Measurements from ENCODE around the gene UBA1. TPM values are rescaled to one million over a fixed set of nuclear protein-coding genes. Genes with fewer than 3 reads are reported as not detected.

The UBA1 gene
- total RNA-seq, 2 experiments from 2014 or later = 177 to 204 TPM

DNA sequence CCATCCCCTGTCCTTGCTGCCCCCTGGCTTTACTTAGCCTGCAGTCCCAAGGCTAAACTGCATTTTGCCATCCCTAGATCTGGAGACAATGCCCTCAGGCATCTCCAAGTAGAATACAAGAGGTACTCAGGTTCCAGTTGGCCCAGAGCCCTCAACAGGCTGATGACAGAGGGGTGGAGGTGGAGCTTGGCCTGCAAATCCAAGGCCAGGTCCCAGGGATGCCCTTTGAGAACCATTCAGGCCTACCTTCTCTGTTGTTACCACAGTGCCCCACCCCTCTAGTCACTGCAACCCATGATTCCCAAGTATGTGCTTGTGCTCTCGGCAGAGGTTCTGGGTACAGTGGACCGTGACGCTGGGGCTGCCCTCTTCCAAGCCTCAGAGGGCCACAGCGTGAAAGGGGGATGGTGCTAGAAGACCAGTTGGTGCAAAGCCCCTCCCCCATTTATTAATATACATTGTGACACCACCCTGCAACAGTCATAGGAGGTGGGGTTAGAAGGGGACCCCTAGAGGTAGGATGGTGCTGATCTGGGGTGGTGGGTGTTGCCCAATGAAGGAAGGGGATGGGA, 6.4 kb upstream of the UBA1 start:
- H3K4me3 Mint-ChIP-seq = no peak overlapping the region
- H3K36me3 Mint-ChIP-seq = peaks cover 16% of the 10 kb centered on the region
- H3K27ac Mint-ChIP-seq = no peak overlapping the region
- CTCF ChIA-PET = no interaction called here
- ATAC-seq = no peak
- no peaks in the 10 kb centered on the region for H3K27me3 Mint-ChIP-seq
- H3K9me3 Mint-ChIP-seq (ENCODE audit: low read depth) = no peaks in the 10 kb centered on the region
- DNase-seq = no peak
- H3K4me1 Mint-ChIP-seq = peaks cover 11% of the 10 kb centered on the region

DNA sequence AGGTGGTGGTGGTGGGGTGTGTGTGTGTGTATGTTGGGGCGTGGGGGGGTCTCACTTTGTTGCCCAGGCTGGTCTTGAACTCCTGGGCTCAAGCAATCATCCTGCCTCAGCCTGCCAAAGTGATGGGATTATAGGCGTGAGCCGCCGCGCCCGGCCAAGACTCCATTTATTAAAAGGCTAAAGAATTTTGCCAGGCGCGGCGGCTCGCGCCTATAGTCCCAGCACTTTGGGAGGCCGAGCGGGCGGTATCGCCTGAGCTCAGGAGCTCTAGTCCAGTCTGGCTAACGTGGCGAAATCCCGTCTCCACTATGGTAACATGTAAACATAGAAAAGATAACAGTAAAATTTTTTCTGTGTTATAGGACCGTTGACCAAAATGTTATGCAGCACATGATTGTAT, 3.7 kb upstream of the UBA1 start:
- H3K9me3 Mint-ChIP-seq (ENCODE audit: low read depth) = no peaks in the 10 kb centered on the region
- peaks cover 25% of the 10 kb centered on the region for H3K4me1 Mint-ChIP-seq
- no peak overlapping the region for H3K27ac Mint-ChIP-seq
- H3K27me3 Mint-ChIP-seq = no peaks in the 10 kb centered on the region
- DNase-seq = no peak
- H3K36me3 Mint-ChIP-seq = peaks cover 10% of the 10 kb centered on the region
- H3K4me3 Mint-ChIP-seq = no peak overlapping the region
- CTCF ChIA-PET = interaction anchor here (2.6 kb wide), 1 partner anchor 194 kb away, joined by 12 read pairs; no protein-coding TSS in a partner anchor
- no peak for ATAC-seq

DNA sequence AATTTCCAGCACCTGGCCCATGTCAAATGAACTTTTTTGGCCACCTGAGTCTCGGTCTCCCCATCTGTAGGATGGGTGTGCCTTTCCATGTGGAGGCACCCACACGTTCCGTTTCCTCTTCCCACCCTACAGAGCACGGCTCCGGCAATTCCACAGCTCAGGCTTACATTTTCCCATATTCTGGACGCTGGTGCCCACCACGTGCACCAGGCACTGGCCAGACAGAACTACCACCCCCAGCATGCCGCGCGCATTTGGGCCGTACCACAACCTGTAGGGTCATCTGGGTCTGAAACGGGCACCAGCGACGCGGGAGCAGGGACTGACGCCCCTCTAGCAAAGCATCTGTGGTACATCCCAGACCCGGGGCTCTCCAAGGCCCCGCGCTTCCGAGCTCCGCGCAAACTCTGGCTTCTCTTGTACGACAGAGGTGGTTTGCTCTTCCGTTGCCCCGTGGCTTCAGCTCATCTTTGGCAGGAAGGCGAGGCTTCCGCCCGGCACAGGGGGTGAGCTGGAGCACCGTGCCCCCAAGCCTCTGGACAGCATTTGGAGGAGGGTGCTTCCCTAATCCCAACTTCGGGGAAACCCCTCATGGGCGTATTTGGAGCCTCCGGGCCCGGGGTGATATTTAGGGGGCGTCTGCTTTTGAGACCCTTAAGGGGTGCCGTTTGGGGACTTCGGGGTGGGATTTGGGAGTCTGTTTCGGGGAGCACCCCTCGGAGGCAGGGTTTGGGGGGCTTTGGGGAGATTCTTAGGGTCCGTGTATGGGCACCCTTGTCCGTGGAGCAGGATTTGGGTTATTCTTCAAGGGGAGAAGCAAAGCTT, 3.0 kb upstream of the UBA1 start:
- ATAC-seq (peak; percentile 78), DNase-seq (peak; percentile 91)
- Mint-ChIP-seq H3K9me3 (ENCODE audit: low read depth) (no peaks in the 10 kb centered on the region), H3K4me1 (peaks cover 31% of the 10 kb centered on the region), H3K27me3 (no peaks in the 10 kb centered on the region), H3K27ac (peak overlapping the region; percentile 93), H3K36me3 (peaks cover 9% of the 10 kb centered on the region), H3K4me3 (peak overlapping the region; percentile 84)
- CTCF ChIA-PET = interaction anchor here (0.8 to 2.8 kb wide), 5 partner anchors 10 to 333 kb away, joined by 3 to 15 read pairs (median 10); partner anchors contain the start of genes NDUFB11 and RBM10

DNA sequence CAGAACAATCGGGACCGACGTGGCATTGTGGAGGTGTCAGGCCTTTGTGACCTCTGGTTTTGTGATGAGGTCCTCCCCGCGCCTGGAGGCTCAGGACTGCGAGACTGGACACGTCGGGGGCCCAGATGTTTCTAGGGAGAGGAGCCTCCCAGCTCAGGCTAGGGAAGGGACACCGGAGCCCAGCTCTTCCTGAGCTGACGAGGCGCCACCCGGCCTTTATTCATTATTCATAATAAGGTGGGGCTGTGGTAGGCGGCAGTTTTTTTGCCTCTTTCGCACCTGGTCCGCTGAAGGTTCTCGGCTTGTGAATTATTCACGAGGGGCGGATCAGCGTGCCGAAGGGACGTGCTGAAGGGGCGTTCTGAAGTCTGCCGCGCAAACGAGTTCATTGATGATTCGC, 2.3 kb upstream of the UBA1 start:
- ATAC-seq (peak; percentile 3), DNase-seq (peak; percentile 73)
- Mint-ChIP-seq H3K27ac (peak overlapping the region; percentile 93), H3K36me3 (peaks cover 11% of the 10 kb centered on the region), H3K27me3 (no peaks in the 10 kb centered on the region), H3K9me3 (ENCODE audit: low read depth) (no peaks in the 10 kb centered on the region), H3K4me3 (peak overlapping the region; percentile 84), H3K4me1 (peaks cover 38% of the 10 kb centered on the region)
- CTCF ChIA-PET = interaction anchor here (0.8 to 2.8 kb wide), 5 partner anchors 10 to 332 kb away, joined by 3 to 15 read pairs (median 10); partner anchors contain the start of genes NDUFB11 and RBM10

DNA sequence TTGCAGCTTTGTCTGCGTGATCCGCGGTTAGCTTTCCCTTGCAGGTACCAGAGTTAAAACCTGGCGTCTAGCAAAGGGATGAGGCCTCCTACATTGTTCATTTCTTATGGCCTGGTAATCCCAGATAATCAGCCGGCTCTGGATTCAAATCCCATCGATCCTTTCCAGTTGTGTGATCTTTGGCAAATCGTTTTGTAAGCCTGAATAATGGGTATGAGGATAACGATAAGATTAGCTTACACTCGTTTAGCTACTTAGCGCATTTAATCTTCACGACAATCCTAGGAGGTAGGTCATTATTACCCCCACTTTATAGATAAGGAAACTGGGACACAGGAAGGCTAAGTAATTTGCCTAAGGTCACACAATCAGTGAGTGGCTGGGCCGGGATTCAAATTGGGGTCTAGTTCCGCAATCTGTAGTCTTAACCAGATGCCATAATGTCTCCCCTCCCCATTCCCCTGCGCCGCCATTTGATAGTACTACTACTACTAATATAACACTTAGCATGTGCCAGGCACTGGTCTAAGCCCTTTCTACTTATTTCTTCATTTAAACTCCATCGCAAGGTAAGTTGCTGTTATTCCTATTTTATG, 1.7 kb upstream of the UBA1 start:
- ATAC-seq = no peak
- H3K36me3 Mint-ChIP-seq = peaks cover 10% of the 10 kb centered on the region
- H3K27me3 Mint-ChIP-seq = no peaks in the 10 kb centered on the region
- H3K9me3 Mint-ChIP-seq (ENCODE audit: low read depth) = no peaks in the 10 kb centered on the region
- peaks cover 43% of the 10 kb centered on the region for H3K4me1 Mint-ChIP-seq
- no peak for DNase-seq
- H3K27ac Mint-ChIP-seq = peak overlapping the region; percentile 93
- H3K4me3 Mint-ChIP-seq = peak overlapping the region; percentile 84
- CTCF ChIA-PET = interaction anchor here (1.3 to 2.8 kb wide), 5 partner anchors 47 to 331 kb away, joined by 3 to 15 read pairs (median 10); partner anchors contain the start of genes NDUFB11 and RBM10

DNA sequence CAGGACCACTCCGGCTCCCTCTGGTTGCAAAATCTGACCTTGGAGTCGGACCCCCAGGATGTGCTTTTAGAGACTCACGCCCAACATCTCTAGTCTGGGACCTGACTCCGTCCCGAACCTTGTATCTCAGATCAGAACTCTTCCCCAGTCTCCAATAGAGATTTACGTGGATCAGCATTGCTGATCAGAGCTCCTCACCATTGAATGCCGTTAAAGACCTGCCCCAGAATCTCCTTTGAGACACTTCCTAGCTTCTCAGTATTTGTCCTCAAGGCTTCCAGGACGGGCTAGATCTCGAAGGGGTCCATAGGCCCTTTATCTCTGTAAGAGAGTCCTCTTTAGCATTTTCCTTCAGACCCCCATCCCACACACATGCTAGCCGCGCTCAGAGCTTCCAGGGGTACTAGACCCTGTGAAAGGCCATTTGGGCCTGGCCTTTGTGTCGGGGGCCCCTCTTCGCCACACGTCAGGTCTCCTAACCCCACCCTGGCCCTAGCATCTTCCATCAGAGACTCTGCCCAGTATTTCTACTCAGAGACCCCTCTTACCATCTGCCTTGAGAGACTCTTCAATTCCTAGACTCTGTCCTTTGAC, 662 bp downstream of the UBA1 start:
- peak overlapping the region; percentile 89 for H3K4me3 Mint-ChIP-seq
- DNase-seq (no peak), ATAC-seq (no peak)
- H3K9me3 Mint-ChIP-seq (ENCODE audit: low read depth) = no peaks in the 10 kb centered on the region
- CTCF ChIA-PET = interaction anchor here (1.0 to 1.8 kb wide), 4 partner anchors 44 to 329 kb away, joined by 3 to 8 read pairs (median 4); no protein-coding TSS in a partner anchor
- H3K27ac Mint-ChIP-seq = peak overlapping the region; percentile 95
- peaks cover 48% of the 10 kb centered on the region for H3K4me1 Mint-ChIP-seq
- H3K27me3 Mint-ChIP-seq = no peaks in the 10 kb centered on the region
- H3K36me3 Mint-ChIP-seq = peaks cover 18% of the 10 kb centered on the region

DNA sequence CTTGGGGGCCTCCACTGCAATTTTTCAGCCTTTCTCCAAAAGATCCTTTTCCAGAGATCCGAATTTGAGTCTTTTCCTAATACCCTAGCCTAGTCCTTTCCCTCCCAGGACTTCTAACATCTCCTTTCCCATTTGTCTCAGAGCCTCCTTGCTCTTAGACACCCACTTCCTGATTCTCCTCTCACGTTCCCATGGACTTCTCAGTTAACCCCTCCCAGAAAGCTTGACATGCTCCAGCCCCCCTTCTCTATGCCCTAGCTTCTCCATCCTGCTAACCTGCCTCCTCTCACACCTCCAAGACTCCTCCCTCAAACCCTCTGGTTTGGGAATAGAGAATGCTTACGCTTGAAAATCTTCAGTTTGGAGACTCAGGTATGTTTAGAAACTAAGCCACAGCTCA, 2.5 kb downstream of the UBA1 start:
- H3K27me3 Mint-ChIP-seq = no peaks in the 10 kb centered on the region
- CTCF ChIA-PET = no interaction called here
- H3K4me1 Mint-ChIP-seq = peaks cover 43% of the 10 kb centered on the region

DNA sequence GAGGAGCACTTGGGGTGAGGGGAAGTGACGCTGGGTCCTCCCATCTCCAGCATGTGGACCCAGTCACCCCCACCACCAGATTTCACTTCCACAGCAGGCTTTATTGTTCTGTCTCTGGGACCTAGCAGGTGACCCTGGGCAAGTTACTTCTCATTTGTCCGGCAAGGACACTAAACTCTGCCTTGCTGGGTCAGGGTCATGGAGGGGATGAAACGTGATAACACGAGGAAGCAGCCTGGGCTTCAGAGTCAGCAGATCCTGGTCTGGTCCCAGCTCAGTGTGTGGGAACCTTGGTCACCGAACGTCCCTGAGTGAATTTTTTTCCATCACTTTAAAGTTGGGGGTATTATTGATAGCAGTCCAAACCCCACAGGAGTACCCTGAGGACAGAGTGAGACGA, 3.9 kb downstream of the UBA1 start:
- no peaks in the 10 kb centered on the region for H3K9me3 Mint-ChIP-seq (ENCODE audit: low read depth)
- peaks cover 41% of the 10 kb centered on the region for H3K36me3 Mint-ChIP-seq
- DNase-seq (no peak), ATAC-seq (no peak)
- CTCF ChIA-PET = no interaction called here
- H3K27ac Mint-ChIP-seq = no peak overlapping the region
- no peak overlapping the region for H3K4me3 Mint-ChIP-seq
- H3K27me3 Mint-ChIP-seq = no peaks in the 10 kb centered on the region
- H3K4me1 Mint-ChIP-seq = peaks cover 40% of the 10 kb centered on the region

More for the DNA sequence above, 2.5 kb downstream of the UBA1 start:
- DNase-seq (no peak), ATAC-seq (no peak)
- H3K27ac Mint-ChIP-seq = peak overlapping the region; percentile 75
- peaks cover 28% of the 10 kb centered on the region for H3K36me3 Mint-ChIP-seq
- no peaks in the 10 kb centered on the region for H3K9me3 Mint-ChIP-seq (ENCODE audit: low read depth)
- peak overlapping the region; percentile 89 for H3K4me3 Mint-ChIP-seq

DNA sequence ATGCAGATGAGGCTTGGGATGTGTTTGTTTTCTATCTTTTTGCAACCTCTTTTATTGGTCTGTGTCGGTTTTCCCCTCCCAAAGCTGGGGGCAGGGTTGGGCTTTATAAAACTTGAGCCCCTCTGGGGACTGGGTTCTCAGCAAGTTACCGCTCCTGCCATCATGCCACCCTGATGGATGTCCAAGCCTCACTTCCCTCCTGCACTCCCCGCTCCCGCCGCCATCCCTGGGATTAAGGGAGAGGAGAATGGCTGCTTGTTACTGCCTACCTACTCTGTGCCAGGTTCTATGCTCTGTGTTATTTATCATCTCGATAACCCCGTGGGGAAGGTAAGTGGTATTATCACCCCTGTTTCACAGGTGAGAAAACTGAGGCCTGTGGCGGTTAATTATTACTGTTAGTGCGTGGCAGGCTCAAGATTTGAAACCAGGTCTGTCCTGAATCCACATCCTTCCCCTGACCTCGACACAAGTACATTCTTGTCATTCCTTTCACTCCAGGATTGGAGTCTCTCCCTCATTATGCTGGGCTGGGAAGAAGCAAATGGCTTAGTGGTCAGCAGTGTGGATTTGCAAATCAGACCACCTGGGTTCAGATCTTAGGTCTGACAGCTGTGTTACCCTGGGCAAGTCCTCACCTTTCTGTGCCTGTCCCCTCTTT, 4.5 kb downstream of the UBA1 start:
- ATAC-seq = no peak
- H3K36me3 Mint-ChIP-seq = peaks cover 42% of the 10 kb centered on the region
- H3K4me1 Mint-ChIP-seq = peaks cover 34% of the 10 kb centered on the region
- no peak overlapping the region for H3K4me3 Mint-ChIP-seq
- H3K27me3 Mint-ChIP-seq = no peaks in the 10 kb centered on the region
- H3K27ac Mint-ChIP-seq = no peak overlapping the region
- CTCF ChIA-PET = no interaction called here
- no peaks in the 10 kb centered on the region for H3K9me3 Mint-ChIP-seq (ENCODE audit: low read depth)
- no peak for DNase-seq

DNA sequence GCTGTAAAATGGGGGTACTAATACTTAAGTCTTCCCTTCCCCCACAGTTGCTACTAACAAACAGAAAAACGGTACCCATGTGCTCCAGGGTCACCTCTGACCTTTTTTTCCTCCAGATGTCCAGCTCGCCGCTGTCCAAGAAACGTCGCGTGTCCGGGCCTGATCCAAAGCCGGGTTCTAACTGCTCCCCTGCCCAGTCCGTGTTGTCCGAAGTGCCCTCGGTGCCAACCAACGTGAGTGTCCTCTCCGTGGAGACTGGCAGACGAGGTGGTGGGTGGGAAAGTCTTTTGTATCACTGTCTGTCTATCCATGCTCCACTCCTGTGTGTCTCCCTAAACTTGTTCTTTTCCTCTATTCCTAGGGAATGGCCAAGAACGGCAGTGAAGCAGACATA, 5.1 kb downstream of the UBA1 start:
- Mint-ChIP-seq H3K27ac (no peak overlapping the region), H3K27me3 (no peaks in the 10 kb centered on the region), H3K36me3 (peaks cover 46% of the 10 kb centered on the region), H3K4me1 (peaks cover 31% of the 10 kb centered on the region), H3K9me3 (ENCODE audit: low read depth) (no peaks in the 10 kb centered on the region), H3K4me3 (no peak overlapping the region)
- CTCF ChIA-PET = no interaction called here
- DNase-seq = no peak
- ATAC-seq = no peak

DNA sequence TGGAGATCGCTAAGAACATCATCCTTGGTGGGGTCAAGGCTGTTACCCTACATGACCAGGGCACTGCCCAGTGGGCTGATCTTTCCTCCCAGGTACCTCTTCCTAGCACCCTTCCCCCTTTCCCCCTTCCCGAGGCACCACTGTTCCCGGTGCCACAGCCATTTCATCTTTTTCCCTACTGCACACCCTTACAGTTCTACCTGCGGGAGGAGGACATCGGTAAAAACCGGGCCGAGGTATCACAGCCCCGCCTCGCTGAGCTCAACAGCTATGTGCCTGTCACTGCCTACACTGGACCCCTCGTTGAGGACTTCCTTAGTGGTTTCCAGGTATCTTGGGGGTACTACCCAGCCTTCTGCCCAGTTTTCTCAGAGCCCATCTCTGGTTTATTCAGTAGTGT, 5.7 kb downstream of the UBA1 start:
- Mint-ChIP-seq H3K4me1 (peaks cover 31% of the 10 kb centered on the region), H3K36me3 (peaks cover 46% of the 10 kb centered on the region), H3K27me3 (no peaks in the 10 kb centered on the region), H3K27ac (no peak overlapping the region), H3K4me3 (no peak overlapping the region), H3K9me3 (ENCODE audit: low read depth) (no peaks in the 10 kb centered on the region)
- no peak for ATAC-seq
- CTCF ChIA-PET = no interaction called here
- no peak for DNase-seq

DNA sequence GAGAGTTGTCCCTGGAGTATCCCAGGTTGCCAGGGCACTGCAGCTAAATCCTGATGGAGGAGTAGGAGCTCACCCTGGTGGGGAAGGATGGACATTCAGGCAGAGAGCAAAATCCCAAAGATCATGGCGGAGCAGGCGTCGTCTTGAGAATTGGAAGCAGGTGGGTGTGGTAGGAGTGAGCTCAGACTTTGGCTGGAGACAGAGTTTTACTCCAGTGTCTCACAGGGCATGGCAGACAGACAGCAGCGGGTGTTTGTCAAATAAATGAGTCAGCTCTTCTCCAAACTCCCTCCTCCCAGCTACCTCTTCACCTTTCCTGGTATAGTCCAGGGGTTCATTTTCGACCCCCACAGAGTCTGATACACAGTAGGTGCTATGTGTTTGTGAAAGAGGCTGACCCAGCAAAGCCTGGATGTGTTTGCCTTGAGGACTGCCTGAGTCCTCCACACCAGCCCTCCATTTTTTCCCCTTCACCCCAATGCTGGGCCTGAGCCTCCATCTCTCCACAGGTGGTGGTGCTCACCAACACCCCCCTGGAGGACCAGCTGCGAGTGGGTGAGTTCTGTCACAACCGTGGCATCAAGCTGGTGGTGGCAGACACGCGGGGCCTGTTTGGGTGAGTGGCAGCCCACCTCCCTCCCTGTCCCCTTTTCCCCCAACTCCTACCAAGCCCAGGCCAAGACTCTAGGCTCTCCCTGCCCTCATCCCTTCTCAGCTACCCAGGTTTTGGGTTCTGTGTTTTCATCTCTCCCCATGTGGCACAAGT, 6.9 kb downstream of the UBA1 start:
- no peaks in the 10 kb centered on the region for H3K9me3 Mint-ChIP-seq (ENCODE audit: low read depth)
- peaks cover 23% of the 10 kb centered on the region for H3K4me1 Mint-ChIP-seq
- peaks cover 51% of the 10 kb centered on the region for H3K36me3 Mint-ChIP-seq
- no peak overlapping the region for H3K4me3 Mint-ChIP-seq
- CTCF ChIA-PET = no interaction called here
- H3K27me3 Mint-ChIP-seq = no peaks in the 10 kb centered on the region
- DNase-seq = no peak
- ATAC-seq = no peak
- H3K27ac Mint-ChIP-seq = no peak overlapping the region

Measured in activated CD8-positive, alpha-beta memory T cell treated with anti-CD3 and anti-CD28 coated beads, Interleukin-2, amount 10 ng/mL, durations not matched to agents 7 days and 5 days (primary cell).